SK-MEL-5 (cell line): Measurements from ENCODE around the gene MACROH2A2. TPM values are rescaled to one million over a fixed set of nuclear protein-coding genes. Genes with fewer than 3 reads are reported as not detected.
"Not testable (repeated sequence)": the region's sequence is repeated elsewhere in the genome, so short reads cannot be mapped to it uniquely, and the experiment has no call there.

Experiments used
- DNase-seq: peaks from one replicate; pipeline ENCODE4 v3.0.0-alpha.2; 2016; ENCODE audit warnings: low read depth, low spot score
- in situ Hi-C: cut with HindIII; loops from 2 replicates; pipeline ENCODE4 v1.10.0; 2016; ENCODE audit warnings: low sequenced_read_pairs, high pct_unique_total_duplicates, low pct_unique_long_range_greater_than_20kb
- total RNA-seq: library from RNA; depleted of rRNA; stranded (reverse); fragments of >200 nt; shearing (Covaris generic); gene quantifications from 2 replicates; pipeline ENCODE4 v1.2.3, GENCODE V29; 2014

MACROH2A2 gene
- total RNA-seq, 1 experiment from 2014 or later, result 3.8 TPM

DNA sequence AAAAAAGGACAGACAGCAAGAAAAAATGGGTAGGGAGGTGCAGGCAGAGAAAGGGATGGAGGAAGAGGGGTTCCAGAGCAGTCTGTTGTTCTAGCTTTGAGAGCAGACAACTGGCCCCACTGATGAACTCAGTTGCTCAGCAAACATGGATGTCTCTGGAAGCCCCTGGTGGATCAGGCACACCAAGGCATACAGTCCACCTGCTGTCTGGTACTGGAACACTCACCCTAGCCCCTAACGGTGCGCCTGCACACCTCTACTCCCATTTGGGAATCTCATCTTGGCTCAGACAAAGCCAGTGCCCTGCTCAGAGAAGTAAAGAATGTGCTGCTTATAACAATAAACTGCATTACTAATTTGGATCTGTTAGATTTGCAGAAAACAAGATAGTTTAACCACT, 7.7 kb downstream of the MACROH2A2 start:
- in situ Hi-C loops, result no loop called here
- no peak for DNase-seq

DNA sequence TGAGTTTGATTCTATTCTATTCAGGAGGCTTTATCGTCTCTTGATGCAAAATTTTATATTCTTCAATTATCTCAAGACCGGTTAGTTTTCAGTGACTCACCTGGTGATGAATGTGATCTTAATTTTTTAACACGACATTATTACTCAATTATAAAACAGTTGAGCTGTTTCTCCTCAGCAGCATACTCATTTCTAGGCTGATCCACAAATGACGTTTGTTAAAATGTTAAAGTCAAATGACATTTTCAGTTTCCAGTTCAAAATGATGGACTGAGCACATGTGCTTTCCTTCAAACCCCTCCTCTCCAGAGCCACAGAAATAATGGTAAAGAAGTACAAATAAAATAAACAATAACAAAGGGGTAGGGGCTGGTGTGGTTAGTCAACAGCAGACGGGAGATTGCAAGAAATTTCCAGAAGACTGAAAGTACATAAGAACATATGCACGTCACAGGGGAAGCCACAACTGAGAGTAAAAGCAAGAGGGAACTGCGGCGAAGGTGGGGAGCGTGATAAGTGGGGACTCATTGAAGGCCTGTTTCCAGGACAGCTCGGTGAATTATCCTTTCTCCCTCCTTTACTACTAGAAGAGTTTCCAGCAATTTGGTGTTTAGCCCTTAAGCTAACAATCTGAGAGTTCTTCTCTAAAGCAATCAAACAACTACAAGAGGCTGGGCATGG, 10.9 kb downstream of the MACROH2A2 start:
- in situ Hi-C loops, result no loop called here

DNA sequence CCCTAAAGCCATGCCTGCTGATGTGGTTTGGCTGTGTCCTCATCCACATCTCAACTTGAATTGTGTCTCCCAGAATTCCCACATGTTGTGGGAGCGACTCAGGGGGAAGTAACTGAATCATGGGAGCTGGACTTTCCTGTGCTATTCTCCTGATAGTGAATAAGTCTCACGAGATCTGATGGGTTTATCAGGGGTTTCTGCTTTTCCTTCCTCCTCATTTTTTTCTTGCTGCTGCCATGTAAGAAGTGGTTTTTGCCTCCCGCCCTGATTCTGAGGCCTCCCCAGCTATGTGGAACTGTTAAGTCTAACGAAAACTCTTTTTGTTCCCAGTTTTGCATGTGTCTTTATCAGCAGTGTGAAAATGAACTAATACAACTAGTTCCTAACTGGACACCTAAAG, 11.8 kb downstream of the MACROH2A2 start:
- in situ Hi-C loops, result no loop called here
- DNase-seq, result no peak

More for the DNA sequence above, 10.9 kb downstream of the MACROH2A2 start:
- no peak for DNase-seq

DNA sequence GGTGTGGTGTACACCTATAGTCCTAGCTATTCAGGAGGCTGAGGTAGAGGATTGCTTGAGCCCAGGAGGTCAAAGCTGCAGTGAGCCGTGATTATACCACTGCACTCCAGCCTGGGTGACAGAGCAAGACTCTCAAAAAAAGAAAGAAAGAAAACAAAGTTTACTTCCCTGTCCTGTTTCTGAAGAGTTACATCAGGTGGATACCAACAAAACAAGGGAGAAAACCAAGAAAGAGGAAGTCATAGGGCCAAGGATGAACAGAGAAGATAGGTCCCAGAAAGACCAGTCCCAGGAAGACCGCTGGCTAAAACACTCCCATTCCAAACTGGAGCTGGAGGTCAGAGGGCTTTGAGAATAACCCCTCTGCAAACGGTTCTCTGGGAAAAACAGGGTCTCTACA, 13.5 kb downstream of the MACROH2A2 start:
- DNase-seq, result no peak
- in situ Hi-C loops, result no loop called here

DNA sequence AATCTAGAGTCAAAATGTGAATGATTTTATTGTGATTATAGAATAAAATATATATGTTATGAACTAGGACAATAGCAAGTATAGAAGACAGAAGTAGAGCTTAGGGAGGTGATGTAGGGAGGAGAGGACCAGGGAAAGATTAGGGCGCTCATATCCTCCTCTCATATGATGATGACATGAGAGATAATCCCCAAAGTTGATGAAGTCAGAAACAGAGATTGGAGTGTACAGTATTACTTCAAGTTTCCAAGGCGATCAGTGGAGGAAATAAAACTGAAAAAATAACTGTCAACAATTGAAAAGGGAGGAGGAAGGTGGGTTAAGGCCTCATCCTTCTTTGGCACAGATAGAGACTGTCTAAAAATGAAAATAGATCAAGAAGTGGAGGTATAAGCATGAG, 14.9 kb downstream of the MACROH2A2 start:
- no peak for DNase-seq
- in situ Hi-C loops, result no loop called here

DNA sequence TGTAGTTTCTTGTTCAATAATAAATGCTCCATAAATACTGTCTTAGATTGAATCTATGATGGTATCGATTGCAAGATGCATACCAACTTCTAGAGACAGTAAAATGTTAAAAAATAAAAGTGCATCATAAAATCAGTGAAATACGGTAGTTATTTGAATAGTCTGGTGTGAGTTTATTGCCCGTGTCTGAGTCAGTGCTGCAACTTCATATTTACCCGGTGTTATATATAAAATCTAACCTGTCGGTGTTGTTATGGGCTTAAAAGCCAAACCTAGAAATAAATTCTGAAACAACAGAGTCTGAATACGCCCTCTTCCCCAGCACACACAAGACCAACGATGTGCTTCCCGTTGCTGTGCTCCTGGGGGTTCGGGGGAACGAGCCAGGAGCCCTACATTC, 16.3 kb downstream of the MACROH2A2 start:
- in situ Hi-C loops, result no loop called here
- DNase-seq, result no peak

DNA sequence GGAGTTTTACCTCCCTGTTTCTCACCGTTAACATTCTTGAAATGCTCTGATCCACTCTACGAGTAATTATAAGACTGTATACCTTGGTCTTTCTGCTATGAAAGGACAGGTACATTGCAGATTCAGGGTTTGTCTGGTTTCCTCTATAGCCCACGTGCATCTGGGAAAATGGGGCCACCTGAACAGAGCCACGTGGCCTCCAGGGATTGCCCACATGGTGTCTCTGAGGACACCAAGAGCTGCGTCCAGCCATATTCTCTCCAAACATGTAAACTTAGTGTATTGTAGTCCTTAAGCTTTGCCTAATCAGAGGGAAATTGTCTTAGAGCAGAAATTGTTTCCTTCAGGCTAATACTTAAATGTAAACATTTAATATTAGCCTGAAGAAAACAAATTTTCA, 16.7 kb downstream of the MACROH2A2 start:
- in situ Hi-C loops, result no loop called here
- no peak for DNase-seq

DNA sequence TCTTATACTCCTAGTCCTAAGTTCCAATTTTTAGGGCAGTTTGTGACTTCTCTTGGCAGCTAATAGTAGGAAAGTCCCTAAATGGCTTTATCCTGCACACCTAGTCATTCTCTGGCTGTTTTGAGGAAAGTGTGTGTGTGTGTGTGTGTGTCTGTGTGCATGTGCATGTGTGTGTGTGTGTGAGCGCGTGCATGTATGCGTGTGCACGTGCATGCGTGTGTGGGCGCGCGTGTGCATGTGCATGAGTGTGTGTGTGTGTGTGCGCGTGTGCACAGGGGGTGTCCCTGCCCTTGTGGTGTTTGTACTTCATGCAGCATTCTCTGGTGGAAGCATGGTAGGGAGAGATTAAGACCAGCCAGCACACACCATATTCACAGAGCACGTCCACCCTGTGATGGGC, 18.2 kb downstream of the MACROH2A2 start:
- in situ Hi-C loops, result no loop called here
- DNase-seq, result no peak

DNA sequence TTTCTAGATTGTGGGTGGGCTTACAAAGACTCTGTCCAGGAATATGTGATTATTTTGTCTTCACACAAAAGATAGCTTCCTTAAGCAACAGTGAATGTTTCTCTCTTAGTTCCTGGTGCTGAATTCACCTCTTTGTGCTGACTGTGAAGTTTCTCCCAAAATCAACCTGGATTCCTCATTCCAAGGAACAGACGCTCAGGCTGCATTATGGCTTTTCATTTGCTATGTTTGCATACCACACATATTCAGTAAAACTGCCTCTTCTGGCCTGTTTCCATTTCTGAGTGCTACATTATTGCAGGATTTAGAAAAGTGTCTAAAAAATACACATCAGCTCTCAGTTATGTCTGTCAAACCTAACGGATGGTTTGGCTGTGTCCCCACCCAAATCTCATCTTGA, 21.5 kb downstream of the MACROH2A2 start:
- no peak for DNase-seq
- in situ Hi-C loops, result no loop called here

DNA sequence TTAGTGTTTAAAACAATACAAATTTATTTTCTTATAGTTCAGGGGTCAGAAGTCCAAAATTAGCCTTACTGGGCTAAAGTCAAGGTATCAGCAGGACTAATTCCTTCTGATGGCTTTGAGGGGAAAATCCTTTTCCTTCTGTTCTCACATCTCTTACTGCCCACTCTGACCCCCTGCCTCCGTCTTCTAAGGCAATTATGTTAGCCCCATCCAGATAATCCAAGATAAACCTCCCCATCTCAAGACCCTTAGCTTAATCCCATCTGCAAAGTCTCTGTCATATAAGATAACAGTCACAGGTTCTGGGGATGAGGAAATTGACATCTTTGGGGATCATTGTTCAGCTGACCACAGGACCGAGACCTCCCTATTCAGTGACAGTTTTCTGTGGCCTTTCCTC, 22.3 kb downstream of the MACROH2A2 start:
- DNase-seq, result no peak
- in situ Hi-C loops, result no loop called here

DNA sequence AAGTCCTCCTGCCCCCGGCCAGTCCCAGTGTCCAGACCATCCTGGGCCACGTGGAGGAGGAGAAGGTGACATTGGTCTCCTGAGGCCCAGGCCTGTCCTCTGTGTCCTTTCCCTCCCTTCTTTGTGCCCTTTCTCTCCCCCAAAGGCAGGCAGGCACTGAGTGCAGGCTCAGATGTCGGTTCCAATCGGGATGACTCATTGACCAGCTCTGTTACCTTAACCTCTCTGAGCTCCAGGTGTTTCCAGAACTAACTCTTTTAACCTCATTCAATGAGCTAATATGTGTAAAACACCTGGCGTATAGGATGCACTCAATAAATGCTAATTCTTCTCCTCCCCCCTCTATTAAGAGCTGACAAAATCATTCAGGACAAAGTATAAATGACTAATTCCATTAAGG, 25.7 kb downstream of the MACROH2A2 start:
- DNase-seq, result no peak
- in situ Hi-C loops, result no loop called here

DNA sequence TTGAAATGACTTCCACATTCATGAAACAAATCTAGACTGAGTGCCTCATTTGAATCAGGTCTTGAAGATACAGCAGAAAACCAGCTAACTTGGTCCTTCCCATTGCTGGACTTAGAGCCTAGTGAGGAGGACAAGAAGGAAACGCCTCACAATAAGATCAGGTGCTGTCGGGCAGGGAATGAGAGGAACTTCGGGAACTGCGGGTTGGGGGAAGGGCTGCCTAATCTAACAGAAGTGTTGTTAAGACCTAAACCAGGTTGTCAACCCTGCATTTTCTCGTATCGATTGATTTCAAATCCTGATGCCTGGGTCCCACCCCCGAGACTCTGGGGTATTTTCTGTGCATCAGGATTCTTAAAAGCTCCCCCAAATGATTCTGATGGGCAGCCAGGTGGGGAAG, 26.3 kb downstream of the MACROH2A2 start:
- no peak for DNase-seq
- in situ Hi-C loops, result no loop called here

DNA sequence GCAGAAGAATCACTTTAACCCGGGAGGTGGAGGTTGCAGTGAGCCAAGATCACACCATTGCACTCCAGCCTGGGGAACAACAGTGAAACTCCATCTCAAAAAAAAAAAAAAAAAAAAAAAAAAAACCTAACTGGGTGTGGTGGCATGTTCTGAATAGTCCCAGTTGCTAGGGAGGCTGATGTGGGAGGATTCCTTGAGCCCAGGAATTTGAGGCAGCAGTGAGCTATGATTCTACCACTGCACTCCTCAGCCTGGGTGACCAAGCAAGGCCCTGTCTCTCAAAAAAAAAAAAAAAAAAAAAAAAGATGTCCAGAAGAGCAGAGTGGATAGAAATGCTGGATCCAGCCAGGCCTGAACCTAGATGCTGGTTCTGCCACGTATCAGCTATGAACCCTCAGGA, 28.1 kb downstream of the MACROH2A2 start:
- DNase-seq, in situ Hi-C loops: not testable (repeated sequence)

DNA sequence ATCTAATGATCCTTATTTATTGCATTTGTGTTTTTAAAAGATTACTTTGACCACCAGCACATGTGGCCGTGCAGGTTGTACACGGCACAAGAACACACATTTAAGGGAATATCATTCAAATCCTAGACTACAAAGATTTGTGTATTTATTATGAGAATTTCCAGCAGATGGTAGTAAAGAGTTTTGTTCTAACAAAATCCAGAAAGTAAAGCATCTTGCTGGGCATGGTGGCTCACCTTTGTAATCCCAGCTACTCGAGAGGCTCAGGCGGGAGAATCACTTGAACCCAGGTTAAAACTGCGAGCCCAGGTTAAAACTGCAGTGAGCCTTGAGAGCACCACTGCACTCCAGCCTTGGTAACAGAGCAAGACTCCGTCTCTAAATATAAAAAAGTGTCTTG, 31.5 kb downstream of the MACROH2A2 start:
- in situ Hi-C loops, result no loop called here
- peak; percentile 13 for DNase-seq

DNA sequence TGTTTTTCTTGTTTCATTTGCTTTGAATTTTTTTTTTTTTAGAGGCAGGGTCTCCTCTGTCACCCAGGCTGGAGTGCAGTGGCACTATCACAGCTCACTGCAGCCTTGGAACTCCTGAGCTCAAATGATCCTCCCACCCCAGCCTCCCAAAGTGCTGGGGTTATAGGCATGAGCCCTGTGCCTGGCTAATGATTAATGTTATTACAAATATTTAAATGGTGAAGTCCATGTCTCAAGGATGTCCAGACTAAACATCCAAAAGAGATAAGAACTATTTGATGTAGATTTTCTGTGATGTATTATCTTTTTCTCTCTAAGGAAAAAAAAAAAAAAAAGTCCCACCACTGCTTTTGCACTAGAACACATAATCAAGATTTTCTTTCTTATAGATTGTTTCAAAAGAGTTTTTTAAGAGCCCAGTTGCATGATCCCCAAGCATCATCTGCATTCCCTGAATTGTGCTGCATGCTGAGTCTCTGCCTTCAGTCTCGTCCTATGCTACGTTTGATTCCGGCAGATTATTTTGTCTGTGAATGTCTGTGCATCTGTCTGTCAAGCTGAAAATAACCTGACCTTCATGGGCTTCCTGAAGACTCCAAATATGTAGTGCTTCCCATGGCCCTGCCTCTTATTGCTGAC, 33.4 kb downstream of the MACROH2A2 start:
- in situ Hi-C loops, result no loop called here
- no peak for DNase-seq

DNA sequence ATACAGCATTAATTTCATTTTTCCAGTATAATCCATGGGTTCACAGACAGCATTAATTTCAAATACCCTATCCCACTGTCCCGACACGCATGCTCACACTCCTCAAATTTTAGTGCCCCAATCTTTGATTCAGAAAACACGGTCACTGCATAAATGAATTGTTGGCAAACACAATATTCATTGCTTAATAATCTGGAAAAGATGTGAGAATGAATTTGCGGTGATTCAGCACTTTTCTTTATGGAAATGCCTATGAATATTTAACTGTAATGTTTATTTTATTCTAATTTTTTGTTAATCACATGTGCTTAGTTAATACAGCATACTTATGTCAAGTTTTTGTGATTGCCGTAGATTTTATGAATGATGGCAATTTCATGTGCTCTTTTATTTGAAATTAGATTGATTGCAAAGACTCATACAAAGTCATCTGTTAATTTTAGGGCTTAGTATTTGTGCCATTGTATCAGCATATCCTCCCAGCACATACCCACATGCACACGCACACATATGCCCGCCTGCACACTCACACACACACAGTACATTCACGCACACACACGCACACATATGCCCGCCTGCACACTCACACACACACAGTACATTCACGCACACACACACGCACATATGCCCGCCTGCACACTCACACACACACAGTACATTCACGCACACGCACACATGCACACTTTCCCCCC, 35.1 kb downstream of the MACROH2A2 start:
- no peak for DNase-seq
- in situ Hi-C loops, result no loop called here

DNA sequence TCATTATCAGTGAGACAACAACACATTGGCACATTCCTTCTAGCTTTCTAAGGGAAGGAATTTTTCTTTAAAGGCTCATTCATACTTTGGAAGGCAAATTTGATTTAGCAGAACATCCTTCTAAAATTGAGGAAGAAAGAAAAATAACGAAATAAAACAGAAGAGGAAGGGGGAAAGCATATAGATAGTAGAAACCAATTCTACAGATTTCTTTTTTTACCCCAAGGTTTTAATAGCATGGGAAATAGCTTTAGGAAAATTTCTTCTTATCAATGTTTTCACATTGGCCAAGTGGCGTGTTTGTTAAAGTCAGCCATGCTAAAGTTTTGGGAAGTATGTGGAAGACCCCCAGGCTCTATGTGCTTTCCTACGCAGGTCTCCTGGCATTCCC, 35.7 kb downstream of the MACROH2A2 start:
- DNase-seq, result no peak
- in situ Hi-C loops, result no loop called here

DNA sequence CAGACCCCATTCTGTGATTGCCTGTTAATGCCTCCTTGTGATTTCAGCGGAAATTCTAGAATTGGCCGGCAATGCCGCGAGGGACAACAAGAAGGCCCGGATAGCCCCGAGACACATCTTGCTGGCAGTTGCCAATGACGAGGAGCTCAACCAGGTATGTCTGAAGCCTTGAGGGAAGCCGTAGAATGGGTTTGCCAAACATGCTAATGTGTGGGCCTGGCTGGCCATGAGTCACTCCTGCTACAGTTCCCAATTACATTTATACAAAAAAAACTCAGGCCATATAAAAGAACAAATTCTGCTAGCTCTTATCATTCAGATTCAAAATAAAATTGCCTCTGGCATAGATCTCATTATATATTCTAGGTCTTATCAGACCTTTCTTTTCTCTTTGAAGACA, 37.4 kb downstream of the MACROH2A2 start:
- DNase-seq, result no peak
- in situ Hi-C loops, result no loop called here

DNA sequence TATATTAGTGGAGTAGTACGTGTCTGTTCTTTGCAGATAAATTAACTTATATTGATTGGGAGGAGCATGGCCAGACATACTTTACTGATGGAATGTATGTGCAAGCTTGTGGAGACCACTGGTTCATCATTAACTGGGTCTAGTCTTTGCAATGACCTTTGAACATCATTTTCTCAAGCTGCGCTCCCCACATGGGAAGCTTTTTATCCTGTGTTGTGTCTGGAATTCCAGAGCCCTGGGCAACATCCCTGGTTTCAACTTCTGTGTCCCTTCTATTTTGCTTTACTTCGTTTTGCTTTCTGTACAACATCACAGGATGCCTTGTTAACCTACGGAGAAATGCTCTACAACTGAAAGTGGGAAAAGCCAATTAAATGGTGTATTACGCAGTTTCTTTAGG, 38.3 kb downstream of the MACROH2A2 start:
- no peak for DNase-seq
- in situ Hi-C loops, result no loop called here
